ENCODE measurements around the gene NOS3.

Gene NOS3

DNA sequence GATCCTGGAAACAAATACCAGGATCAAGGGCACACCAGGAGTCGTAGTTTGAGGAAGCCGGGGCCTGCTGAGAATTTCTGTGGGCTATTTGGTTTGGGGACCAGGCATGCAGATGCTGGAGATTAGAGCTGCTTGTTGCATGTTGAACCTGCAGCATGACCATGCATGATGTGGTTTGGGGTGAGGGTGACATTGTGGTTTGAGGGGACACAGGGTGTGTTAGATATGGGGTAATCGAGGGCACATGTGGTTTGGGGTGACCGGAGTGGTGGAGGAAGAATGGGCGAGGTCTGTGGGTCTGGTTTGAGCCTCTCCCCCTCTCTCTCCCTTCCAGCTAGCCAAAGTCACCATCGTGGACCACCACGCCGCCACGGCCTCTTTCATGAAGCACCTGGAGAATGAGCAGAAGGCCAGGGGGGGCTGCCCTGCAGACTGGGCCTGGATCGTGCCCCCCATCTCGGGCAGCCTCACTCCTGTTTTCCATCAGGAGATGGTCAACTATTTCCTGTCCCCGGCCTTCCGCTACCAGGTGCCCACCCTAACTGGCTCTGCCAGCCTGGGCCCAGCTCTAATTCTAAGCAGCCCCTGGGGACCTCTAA is 10.2 kb downstream of the NOS3 start:
- no peak for DNase-seq (ENCODE audit: low read depth)
- H3K4me3 ChIP-seq (ENCODE audit: low read depth, low read length): no peak overlapping the region
- no peak for TF ChIP-seq CTCF (IDR thresholded peaks at IDR 0.05; ENCODE audit: insufficient read depth, low read depth, low read length, missing control alignments)

- TF ChIP-seq CTCF (IDR thresholded peaks at IDR 0.05; ENCODE audit: insufficient read depth, low read depth, low read length, missing control alignments): no peak
Observed at GRCh38 chr7:151001546-151001945, 10.7 kb downstream of the NOS3 start.

DNA sequence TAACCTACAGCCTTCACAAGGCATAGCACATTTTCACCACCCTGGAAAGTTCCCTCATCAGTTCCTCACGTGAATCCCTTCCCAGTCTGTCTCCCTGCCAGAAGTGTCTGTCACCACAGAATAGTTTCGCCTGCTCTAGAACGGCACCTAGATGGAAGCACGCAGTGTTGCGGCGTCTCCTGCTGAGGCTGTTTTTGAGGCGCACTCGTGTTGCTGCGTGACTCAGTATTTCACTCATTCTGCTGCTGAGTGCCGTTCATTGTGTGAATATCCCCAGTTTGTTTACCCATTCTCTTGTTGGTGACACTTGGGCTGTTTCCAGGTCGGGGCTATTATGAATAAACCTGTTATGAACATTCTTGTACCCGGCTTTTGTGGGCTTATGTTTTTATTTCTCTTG is 12.8 kb downstream of the NOS3 start:
- no peak for TF ChIP-seq CTCF (IDR thresholded peaks at IDR 0.05; ENCODE audit: insufficient read depth, low read depth, low read length, missing control alignments)
- no peak for DNase-seq (ENCODE audit: low read depth)
- no peak overlapping the region for H3K4me3 ChIP-seq (ENCODE audit: low read depth, low read length)

More at GRCh38 chr7:151001546-151001945, 10.7 kb downstream of the NOS3 start:
- no peak overlapping the region for H3K4me3 ChIP-seq (ENCODE audit: low read depth, low read length)
- DNase-seq (ENCODE audit: low read depth): no peak

GRCh38 chr7:151005566-151005965 is 14.7 kb downstream of the NOS3 start:
- no peak overlapping the region for H3K4me3 ChIP-seq (ENCODE audit: low read depth, low read length)
- no peak for TF ChIP-seq CTCF (IDR thresholded peaks at IDR 0.05; ENCODE audit: insufficient read depth, low read depth, low read length, missing control alignments)
- DNase-seq (ENCODE audit: low read depth): no peak

GRCh38 chr7:151006590-151007300 is 15.9 kb downstream of the NOS3 start:
- TF ChIP-seq CTCF (IDR thresholded peaks at IDR 0.05; ENCODE audit: insufficient read depth, low read depth, low read length, missing control alignments): no peak
- no peak overlapping the region for H3K4me3 ChIP-seq (ENCODE audit: low read depth, low read length)
- DNase-seq (ENCODE audit: low read depth): no peak

DNA sequence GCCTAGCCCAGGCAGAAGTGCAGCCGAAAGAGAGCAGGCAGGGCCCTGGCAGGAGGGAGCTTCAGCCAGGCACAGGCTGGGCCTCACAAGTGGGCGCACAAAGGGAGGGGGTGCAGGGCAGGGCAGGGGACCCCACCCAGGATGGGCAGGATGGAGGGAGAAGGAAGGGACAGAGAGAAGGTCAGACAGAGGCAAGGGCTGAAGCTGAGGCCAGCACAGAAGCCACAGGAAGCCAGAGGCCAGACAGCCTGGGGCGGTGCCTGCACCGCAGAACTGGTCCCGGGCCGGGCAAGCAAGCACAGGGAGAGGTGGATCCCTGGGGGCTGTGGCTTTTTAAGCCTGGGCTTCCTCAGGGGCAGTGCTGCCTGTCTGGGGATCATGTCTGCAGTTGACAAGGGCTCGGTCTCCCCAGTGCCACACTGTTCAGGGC is 16.7 kb downstream of the NOS3 start:
- no peak for DNase-seq (ENCODE audit: low read depth)
- no peak for TF ChIP-seq CTCF (IDR thresholded peaks at IDR 0.05; ENCODE audit: insufficient read depth, low read depth, low read length, missing control alignments)
- H3K4me3 ChIP-seq (ENCODE audit: low read depth, low read length): no peak overlapping the region

Measured in GM12865 (cell line).